ENCODE data around the gene RFWD3.

DNA sequence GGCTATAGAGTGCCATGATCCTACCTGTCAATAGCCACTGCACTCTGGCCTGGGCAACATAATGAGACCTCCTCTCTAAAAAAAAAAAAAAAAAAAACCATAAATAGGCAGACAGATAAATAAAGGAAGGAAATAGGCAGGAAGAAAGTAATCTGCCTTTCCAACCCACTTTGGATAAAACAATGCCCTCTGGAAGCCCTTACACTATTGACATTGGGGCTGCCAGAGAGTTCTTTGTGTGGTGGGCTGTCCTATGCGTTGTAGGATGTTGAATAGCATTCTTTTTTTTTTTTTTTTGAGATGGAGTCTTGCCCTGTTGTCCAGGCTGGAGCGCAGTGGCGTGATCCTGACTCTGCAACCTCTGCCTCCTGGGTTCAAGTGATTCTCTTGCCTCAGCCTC, 7.2 kb upstream of the RFWD3 start:
- TF ChIP-seq POLR2A (IDR thresholded peaks at IDR 0.05) (no peak), CTCF (IDR thresholded peaks at IDR 0.05) (no peak)

All from thyroid gland (tissue), 4 donors.